ENCODE measurements around the gene HSBP1.
A peak's percentile ranks its signal among the peaks of the same experiment; 100 is the strongest.

Gene HSBP1

DNA sequence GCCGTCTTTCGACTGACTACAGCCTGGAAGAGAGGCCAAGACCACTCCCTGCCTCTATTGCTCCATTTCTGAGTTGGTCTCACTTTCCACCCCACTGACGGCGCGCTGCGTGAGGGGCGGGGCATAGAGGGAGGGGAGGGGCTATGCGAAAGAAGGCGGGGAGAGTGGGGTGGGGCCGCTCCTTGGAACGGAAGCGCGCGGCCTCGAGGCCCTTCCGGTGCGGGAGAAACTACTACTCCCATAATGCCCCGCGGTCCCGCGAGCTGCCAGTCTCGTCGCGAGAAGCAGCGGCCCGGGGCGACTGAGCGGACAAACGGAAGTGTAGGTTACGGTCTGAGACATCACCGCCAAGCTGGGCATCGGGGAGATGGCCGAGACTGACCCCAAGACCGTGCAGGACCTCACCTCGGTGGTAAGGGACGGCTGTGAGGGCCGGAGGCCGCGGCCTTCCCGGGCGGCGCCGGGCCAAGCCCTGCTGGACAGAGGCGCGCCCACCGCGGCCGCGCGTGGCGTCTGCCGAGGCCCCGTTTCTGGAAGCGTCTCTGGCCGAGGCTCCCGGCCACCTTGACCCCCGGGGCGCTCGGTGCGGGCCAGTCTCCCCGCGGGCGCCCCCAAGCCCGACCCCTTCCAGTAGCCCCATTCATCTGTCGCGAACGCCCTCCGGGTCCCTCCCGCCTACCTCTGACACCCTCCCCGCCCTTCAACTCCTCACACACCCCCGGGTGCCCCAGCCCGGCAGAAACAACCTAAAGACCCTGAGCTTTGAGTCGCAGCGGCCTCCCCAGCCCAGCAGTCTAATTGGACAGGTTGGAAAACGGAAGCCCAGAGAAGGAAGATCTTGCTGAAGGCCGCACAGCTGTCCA, at the start of gene HSBP1:
HSBP1 (plus strand) TSS at position 269 of the 863 bp plus-strand sequence; CDS start at position 368, 99 bp downstream.
- no peaks in the 10 kb centered on the region for H3K9me3 ChIP-seq (ENCODE audit: control insufficient read depth, insufficient read depth, low read length)
- H3K36me3 ChIP-seq (ENCODE audit: control insufficient read depth, insufficient read depth, low read length): no peaks in the 10 kb centered on the region
- DNase-seq (ENCODE audit: low read depth, low spot score): peak; percentile 82
- peaks cover 5% of the 10 kb centered on the region for H3K4me1 ChIP-seq (ENCODE audit: control insufficient read depth, insufficient read depth, low read length)
- H3K4me3 ChIP-seq (ENCODE audit: low read length): peak within 1 kb of the TSS; percentile 73
- H3K27me3 ChIP-seq (ENCODE audit: control insufficient read depth, insufficient read depth, low read length): no peaks in the 10 kb centered on the region
- H3K27ac ChIP-seq (ENCODE audit: low read length): no peak within 1 kb of the TSS
- WGBS (ENCODE audit: insufficient coverage, insufficient read length): no CpG with 5 or more reads among the region's 76 CpGs

DNA sequence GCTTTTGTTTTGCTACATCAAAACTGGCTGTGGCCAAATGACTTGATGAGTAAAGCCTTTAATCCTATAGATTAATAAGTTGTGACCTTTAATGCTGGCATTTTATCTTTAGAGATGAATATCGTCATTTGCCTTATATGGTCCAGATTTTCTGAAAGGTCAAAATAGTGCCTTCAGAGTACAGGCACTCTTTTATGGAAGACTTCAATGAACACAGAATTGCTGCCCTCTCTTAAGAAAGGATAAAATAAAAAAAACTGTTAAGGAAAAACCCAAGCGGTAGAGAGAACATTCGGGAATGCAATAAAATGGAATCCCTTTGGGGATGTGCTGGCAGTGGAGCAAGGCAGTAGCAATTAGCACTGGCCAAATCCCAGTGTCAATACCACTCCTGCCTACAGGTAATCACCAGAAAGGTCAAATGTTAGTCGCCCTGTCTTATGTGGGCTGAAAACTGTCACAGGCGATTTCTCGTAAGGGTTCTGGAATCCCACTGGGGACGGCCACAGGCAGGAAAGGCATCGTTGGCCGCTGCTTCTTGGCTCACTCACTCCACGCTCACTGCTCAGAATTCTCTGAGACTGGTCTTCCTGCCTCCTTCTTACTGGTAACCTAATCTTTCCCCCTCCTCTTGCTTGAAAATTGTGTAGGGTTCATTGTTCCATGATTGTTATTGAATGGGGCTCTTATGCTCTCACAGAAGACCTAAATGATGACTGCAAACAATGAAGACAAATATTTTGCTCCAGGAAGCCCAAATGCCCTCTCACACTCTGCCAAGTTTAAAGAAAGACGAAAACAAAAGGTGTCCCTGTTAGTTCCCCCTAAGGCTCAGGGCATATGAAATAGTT, 45.4 kb upstream of the HSBP1 start:
- no peak overlapping the region for H3K4me3 ChIP-seq (ENCODE audit: low read length)
- no peaks in the 10 kb centered on the region for H3K36me3 ChIP-seq (ENCODE audit: control insufficient read depth, insufficient read depth, low read length)
- H3K4me1 ChIP-seq (ENCODE audit: control insufficient read depth, insufficient read depth, low read length): peaks cover 1% of the 10 kb centered on the region; the same call in 1 of the 2 replicates
- no peak for DNase-seq (ENCODE audit: low read depth, low spot score)
- H3K27me3 ChIP-seq (ENCODE audit: control insufficient read depth, insufficient read depth, low read length): no peaks in the 10 kb centered on the region
- no CpG with 5 or more reads among the region's 11 CpGs for WGBS (ENCODE audit: insufficient coverage, insufficient read length)
- no peak overlapping the region for H3K27ac ChIP-seq (ENCODE audit: low read length)
- no peaks in the 10 kb centered on the region for H3K9me3 ChIP-seq (ENCODE audit: control insufficient read depth, insufficient read depth, low read length)

DNA sequence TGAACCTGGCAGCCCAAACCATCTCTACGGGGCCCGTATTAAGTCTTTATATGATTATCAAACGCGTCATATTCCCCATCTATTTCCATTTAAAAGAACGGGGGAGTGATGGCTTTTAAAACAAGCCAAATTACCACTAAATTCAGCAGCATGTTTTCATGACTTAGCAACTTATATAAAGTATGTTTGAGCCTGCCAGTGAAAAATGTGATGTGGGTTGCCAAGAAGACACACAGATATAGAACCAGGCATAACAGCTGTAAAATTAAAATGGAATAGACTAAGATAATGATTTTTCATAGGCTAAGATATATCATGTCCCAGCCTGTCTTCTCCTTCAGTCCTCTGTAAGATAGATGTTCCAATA, 44.8 kb upstream of the HSBP1 start:
- no CpG with 5 or more reads among the region's 5 CpGs for WGBS (ENCODE audit: insufficient coverage, insufficient read length)

DNA sequence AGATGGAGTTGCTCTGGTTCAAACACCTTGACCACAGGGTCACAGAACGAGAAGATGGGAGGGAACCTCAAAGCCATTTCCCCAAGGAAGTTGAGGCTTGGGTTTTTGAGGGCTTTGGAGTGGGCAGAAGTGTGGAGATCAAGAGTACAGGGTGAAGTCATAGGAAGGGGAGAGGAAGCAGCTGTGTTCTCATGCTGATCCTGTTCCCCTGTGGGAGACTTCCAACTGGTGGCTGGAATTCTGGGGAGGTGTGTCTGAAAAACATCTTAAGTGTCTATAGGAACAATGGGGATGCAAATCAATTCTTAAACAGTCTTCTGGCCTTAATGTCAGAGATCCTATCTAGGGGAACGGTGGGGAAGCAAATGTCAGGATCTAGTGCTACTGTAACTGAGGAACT, 38.8 kb upstream of the HSBP1 start:
- Histone ChIP-seq H3K4me1 (ENCODE audit: control insufficient read depth, insufficient read depth, low read length) (peaks cover 4% of the 10 kb centered on the region; the same call in 1 of the 2 replicates), H3K27ac (ENCODE audit: low read length) (no peak overlapping the region), H3K9me3 (ENCODE audit: control insufficient read depth, insufficient read depth, low read length) (no peaks in the 10 kb centered on the region), H3K4me3 (ENCODE audit: low read length) (no peak overlapping the region), H3K36me3 (ENCODE audit: control insufficient read depth, insufficient read depth, low read length) (no peaks in the 10 kb centered on the region), H3K27me3 (ENCODE audit: control insufficient read depth, insufficient read depth, low read length) (no peaks in the 10 kb centered on the region)
- WGBS (ENCODE audit: insufficient coverage, insufficient read length): no CpG with 5 or more reads among the region's 2 CpGs
- DNase-seq (ENCODE audit: low read depth, low spot score): no peak

More for the DNA sequence above, 44.8 kb upstream of the HSBP1 start:
- no peaks in the 10 kb centered on the region for H3K9me3 ChIP-seq (ENCODE audit: control insufficient read depth, insufficient read depth, low read length)
- no peak overlapping the region for H3K27ac ChIP-seq (ENCODE audit: low read length)
- peaks cover 1% of the 10 kb centered on the region; the same call in 1 of the 2 replicates for H3K4me1 ChIP-seq (ENCODE audit: control insufficient read depth, insufficient read depth, low read length)
- DNase-seq (ENCODE audit: low read depth, low spot score): no peak
- no peak overlapping the region for H3K4me3 ChIP-seq (ENCODE audit: low read length)
- H3K36me3 ChIP-seq (ENCODE audit: control insufficient read depth, insufficient read depth, low read length): no peaks in the 10 kb centered on the region
- H3K27me3 ChIP-seq (ENCODE audit: control insufficient read depth, insufficient read depth, low read length): no peaks in the 10 kb centered on the region

DNA sequence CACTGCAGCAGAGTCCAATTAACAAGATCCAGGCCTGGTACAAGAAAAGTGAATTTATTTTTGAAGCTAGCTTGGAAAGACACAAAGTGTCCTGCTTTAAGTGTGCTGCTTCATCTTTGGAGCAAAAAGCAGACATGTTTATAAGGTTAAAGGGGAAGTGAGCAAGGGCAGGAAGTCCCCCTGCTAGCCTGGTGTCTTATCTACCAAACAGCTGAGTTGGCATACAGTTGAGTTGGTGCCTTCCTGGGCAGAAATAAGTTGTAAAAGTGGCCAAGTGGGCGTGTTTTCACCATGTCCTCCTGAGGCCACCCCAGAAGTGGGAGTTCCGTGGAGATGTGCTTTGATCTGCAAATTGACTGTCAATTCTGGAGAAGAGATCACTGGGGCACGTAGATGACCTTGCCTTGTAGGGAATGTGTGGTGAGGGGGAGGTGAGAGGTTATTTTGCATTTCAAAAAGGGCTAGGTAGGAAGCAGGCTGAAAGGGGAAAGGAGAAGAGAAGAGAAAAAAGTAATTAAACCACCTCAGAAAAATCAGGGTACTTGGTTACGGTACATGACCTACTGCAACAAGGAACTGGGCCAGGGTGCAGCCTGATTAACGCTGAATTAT, 38.3 kb upstream of the HSBP1 start:
- H3K27me3 ChIP-seq (ENCODE audit: control insufficient read depth, insufficient read depth, low read length): no peaks in the 10 kb centered on the region
- H3K36me3 ChIP-seq (ENCODE audit: control insufficient read depth, insufficient read depth, low read length): no peaks in the 10 kb centered on the region
- no peak overlapping the region for H3K27ac ChIP-seq (ENCODE audit: low read length)
- H3K9me3 ChIP-seq (ENCODE audit: control insufficient read depth, insufficient read depth, low read length): no peaks in the 10 kb centered on the region
- WGBS (ENCODE audit: insufficient coverage, insufficient read length): no CpG with 5 or more reads among the region's 5 CpGs
- peaks cover 4% of the 10 kb centered on the region; the same call in 1 of the 2 replicates for H3K4me1 ChIP-seq (ENCODE audit: control insufficient read depth, insufficient read depth, low read length)
- H3K4me3 ChIP-seq (ENCODE audit: low read length): no peak overlapping the region
- DNase-seq (ENCODE audit: low read depth, low spot score): peak; percentile 41

DNA sequence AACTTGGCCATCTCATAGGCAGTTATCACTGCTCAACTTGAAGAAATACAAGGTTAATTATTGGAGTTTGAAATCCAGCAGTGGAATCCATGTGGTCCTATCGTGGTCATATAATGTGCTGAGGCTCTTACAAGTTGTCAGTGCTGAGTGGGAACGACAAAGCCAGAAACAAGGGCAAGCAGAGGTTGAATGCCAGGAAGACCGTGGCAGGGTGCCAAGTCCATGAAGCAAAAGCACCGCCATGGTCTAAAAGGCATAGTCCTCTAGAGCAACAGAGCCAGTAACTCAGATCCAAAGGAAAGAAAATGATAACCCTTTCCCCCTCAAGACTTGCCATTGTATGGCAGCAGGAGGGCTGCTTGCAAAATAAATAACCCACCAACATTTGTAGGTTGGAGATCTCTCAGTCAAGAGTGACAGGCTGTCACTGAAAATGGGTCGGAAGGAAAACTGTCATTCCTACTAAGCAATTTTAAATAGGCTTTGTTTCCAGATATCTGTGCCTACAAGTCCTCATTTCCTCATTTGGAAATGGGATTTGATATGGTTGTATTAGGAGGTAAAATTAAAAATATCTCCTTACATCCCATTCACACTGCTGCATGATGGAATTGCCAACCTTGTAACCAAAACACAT, 36.4 kb upstream of the HSBP1 start:
- Histone ChIP-seq H3K27ac (ENCODE audit: low read length) (no peak overlapping the region), H3K36me3 (ENCODE audit: control insufficient read depth, insufficient read depth, low read length) (no peaks in the 10 kb centered on the region), H3K4me3 (ENCODE audit: low read length) (no peak overlapping the region), H3K4me1 (ENCODE audit: control insufficient read depth, insufficient read depth, low read length) (peaks cover 4% of the 10 kb centered on the region; the same call in 1 of the 2 replicates), H3K27me3 (ENCODE audit: control insufficient read depth, insufficient read depth, low read length) (no peaks in the 10 kb centered on the region), H3K9me3 (ENCODE audit: control insufficient read depth, insufficient read depth, low read length) (no peaks in the 10 kb centered on the region)
- DNase-seq (ENCODE audit: low read depth, low spot score): no peak
- WGBS (ENCODE audit: insufficient coverage, insufficient read length): no CpG with 5 or more reads among the region's 5 CpGs

DNA sequence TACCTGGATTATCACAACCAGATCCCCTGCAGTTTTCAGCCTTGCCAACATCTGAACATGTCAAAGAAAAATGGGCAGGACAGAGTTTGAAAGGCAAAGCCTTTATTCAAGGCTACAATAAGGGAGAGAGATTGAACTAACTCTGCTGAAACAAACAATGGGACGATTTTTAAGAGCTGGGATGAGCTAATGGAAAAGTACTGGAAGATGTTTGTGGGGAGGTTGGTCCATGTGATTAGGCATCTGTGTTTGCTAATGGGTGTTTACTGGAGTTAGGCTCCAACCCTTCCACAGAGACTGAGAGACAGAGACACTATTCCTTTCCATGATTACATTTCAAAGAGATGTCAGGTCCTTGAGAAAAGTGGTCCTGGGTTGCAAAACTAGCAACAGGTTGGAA, 35.0 kb upstream of the HSBP1 start:
- Histone ChIP-seq H3K4me1 (ENCODE audit: control insufficient read depth, insufficient read depth, low read length) (peaks cover 3% of the 10 kb centered on the region; the same call in 1 of the 2 replicates), H3K27me3 (ENCODE audit: control insufficient read depth, insufficient read depth, low read length) (no peaks in the 10 kb centered on the region), H3K27ac (ENCODE audit: low read length) (no peak overlapping the region), H3K4me3 (ENCODE audit: low read length) (no peak overlapping the region), H3K36me3 (ENCODE audit: control insufficient read depth, insufficient read depth, low read length) (no peaks in the 10 kb centered on the region), H3K9me3 (ENCODE audit: control insufficient read depth, insufficient read depth, low read length) (no peaks in the 10 kb centered on the region)
- no CpG with 5 or more reads among the region's 1 CpG for WGBS (ENCODE audit: insufficient coverage, insufficient read length)
- DNase-seq (ENCODE audit: low read depth, low spot score): no peak

DNA sequence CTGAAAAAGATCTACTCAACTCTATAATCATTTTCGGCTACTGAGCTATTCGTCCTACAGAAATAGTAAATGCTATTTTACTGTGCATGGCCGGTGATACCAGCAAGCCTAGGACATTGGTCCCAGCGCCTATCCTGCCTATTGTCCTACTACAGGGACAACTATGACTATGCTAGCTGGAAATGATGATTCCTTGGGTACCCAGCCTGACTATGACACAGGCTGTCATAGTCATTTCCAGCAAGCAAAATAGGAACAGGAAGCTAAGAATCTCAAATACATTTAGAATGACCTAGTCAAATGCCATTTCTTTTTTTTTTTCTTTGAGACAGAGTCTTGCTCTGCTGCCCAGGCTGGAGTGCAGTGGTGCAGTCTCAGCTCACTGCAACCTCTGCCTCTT, 33.7 kb upstream of the HSBP1 start:
- DNase-seq (ENCODE audit: low read depth, low spot score): no peak
- Histone ChIP-seq H3K4me1 (ENCODE audit: control insufficient read depth, insufficient read depth, low read length) (peaks cover 3% of the 10 kb centered on the region; the same call in 1 of the 2 replicates), H3K27ac (ENCODE audit: low read length) (no peak overlapping the region), H3K4me3 (ENCODE audit: low read length) (no peak overlapping the region), H3K9me3 (ENCODE audit: control insufficient read depth, insufficient read depth, low read length) (no peaks in the 10 kb centered on the region), H3K27me3 (ENCODE audit: control insufficient read depth, insufficient read depth, low read length) (no peaks in the 10 kb centered on the region), H3K36me3 (ENCODE audit: control insufficient read depth, insufficient read depth, low read length) (no peaks in the 10 kb centered on the region)
- no CpG with 5 or more reads among the region's 4 CpGs for WGBS (ENCODE audit: insufficient coverage, insufficient read length)

DNA sequence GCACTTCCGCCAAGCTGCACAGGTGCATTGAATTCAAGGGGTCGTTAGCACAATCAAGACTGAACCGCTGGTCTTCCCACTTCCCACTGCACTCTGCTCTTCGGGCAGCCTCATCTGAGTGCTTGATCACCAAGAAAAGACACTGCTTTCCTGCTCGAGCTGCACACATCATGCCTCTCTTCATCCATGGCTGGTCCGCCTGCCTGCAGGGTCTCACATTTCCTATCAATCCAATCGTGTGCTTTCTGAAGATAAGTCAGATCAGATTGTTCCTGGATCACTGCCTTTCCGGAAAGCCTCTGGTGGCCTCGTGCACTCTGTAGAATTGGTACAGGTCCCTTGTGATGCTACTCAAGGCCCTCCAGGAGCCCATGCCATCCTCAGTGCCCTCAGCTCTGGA, 30.8 kb upstream of the HSBP1 start:
- no CpG with 5 or more reads among the region's 9 CpGs for WGBS (ENCODE audit: insufficient coverage, insufficient read length)
- no peaks in the 10 kb centered on the region for H3K36me3 ChIP-seq (ENCODE audit: control insufficient read depth, insufficient read depth, low read length)
- H3K4me3 ChIP-seq (ENCODE audit: low read length): no peak overlapping the region
- no peaks in the 10 kb centered on the region for H3K27me3 ChIP-seq (ENCODE audit: control insufficient read depth, insufficient read depth, low read length)
- DNase-seq (ENCODE audit: low read depth, low spot score): no peak
- no peaks in the 10 kb centered on the region for H3K9me3 ChIP-seq (ENCODE audit: control insufficient read depth, insufficient read depth, low read length)
- H3K4me1 ChIP-seq (ENCODE audit: control insufficient read depth, insufficient read depth, low read length): peaks cover 1% of the 10 kb centered on the region
- H3K27ac ChIP-seq (ENCODE audit: low read length): no peak overlapping the region

DNA sequence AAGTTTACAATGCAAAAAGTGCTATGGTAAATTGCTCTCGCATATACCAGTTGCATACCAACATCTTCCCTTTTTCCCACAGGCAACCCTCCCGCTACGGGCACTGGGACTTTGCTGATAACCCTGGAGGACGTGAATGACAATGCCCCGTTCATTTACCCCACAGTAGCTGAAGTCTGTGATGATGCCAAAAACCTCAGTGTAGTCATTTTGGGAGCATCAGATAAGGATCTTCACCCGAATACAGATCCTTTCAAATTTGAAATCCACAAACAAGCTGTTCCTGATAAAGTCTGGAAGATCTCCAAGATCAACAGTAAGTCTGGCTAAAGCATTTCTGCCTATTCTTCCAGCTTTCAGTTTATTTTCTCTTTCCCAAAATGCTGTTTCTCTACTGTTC, 27.9 kb upstream of the HSBP1 start:
- H3K36me3 ChIP-seq (ENCODE audit: control insufficient read depth, insufficient read depth, low read length): no peaks in the 10 kb centered on the region
- no peak overlapping the region for H3K27ac ChIP-seq (ENCODE audit: low read length)
- DNase-seq (ENCODE audit: low read depth, low spot score): no peak
- no peaks in the 10 kb centered on the region for H3K27me3 ChIP-seq (ENCODE audit: control insufficient read depth, insufficient read depth, low read length)
- H3K9me3 ChIP-seq (ENCODE audit: control insufficient read depth, insufficient read depth, low read length): no peaks in the 10 kb centered on the region
- no peak overlapping the region for H3K4me3 ChIP-seq (ENCODE audit: low read length)
- WGBS (ENCODE audit: insufficient coverage, insufficient read length): no CpG with 5 or more reads among the region's 6 CpGs
- no peaks in the 10 kb centered on the region; the same call in 1 of the 2 replicates for H3K4me1 ChIP-seq (ENCODE audit: control insufficient read depth, insufficient read depth, low read length)

Measured in iPS DF 6.9 (cell line).